Activated naive CD4-positive, alpha-beta T cell treated with Interleukin-2 at 50 U/mL for 16 hours (primary cell): ENCODE results near the gene FAM20C.
A peak's percentile ranks its signal among the peaks of the same experiment; 100 is the strongest.

Experiments
- DNase-seq: peaks from one replicate; pipeline ENCODE4 v3.0.0-alpha.2; 2020

Gene FAM20C

GRCh38 chr7:261341-262250 is 69.2 kb downstream of the FAM20C start:
- no peak for DNase-seq

DNA sequence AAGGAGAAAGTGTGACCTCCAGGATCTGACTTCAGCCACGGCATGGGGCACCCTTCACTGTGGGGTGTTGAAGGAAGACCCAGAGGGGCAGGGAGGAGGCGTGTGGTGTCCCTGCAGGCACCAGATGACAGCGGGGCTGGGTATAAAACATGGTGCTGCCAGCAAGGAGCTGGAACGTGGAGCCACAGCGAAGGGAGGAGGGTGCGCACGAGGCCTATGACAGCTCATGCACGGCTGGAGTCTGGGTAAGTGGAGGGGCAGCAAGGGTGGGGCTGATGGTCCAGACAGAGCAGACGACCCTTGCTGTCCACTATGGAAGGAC is 69.8 kb downstream of the FAM20C start:
- no peak for DNase-seq

DNA sequence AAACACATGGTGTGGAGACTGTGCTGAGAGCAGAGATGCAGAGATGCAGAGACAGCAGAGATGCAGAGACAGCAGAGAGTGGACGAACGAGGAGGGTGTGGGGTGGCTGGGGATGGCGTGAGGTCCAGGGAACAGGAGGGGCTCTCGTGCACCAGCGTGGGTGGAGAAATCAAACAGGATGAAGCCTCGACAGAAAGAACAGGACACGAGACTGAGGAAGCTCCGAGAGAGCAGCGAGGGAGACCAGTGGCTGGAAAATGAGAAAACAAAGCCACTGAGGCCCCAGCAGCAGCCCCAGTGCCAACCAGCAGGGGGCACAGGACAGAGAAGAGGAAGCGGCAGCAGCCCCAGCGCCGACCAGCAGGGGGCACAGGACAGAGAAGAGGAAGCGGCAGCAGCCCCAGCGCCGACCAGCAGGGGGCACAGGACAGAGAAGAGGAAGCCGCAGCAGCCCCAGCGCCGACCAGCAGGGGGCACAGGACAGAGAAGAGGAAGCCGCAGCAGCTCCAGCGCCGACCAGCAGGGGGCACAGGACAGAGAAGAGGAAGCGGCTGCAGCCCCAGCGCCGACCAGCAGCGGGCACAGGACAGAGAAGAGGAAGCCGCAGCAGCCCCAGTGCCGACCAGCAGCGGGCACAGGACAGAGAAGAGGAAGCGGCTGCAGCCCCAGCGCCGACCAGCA is 70.4 kb downstream of the FAM20C start:
- peak; percentile 69 for DNase-seq

DNA sequence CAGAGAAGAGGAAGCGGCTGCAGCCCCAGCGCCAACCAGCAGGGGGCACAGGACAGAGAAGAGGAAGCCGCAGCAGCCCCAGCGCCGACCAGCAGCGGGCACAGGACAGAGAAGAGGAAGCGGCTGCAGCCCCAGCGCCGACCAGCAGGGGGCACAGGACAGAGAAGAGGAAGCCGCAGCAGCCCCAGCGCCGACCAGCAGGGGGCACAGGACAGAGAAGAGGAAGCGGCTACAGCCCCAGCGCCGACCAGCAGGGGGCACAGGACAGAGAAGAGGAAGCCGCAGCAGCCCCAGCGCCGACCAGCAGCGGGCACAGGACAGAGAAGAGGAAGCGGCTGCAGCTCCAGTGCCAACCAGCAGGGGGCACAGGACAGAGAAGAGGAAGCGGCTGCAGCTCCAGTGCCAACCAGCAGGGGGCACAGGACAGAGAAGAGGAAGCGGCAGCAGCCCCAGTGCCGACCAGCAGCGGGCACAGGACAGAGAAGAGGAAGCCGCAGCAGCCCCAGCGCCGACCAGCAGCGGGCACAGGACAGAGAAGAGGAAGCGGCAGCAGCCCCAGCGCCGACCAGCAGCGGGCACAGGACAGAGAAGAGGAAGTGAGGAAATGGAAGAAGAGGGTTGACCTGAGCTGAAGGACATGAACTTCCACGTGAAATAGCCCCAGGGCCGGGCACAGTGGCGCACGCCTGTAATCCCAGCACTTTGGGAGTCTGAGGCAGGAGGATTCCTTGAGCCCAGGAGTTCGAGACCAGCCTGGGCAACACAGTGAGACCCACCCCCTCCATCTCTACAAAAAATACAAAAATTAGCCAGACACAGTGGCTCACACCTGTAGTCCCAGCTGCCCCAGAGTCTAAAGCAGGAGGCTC is 71.3 kb downstream of the FAM20C start:
- DNase-seq: peak; percentile 75

- no peak for DNase-seq
Measured at GRCh38 chr7:264541-265191, 72.3 kb downstream of the FAM20C start.

DNA sequence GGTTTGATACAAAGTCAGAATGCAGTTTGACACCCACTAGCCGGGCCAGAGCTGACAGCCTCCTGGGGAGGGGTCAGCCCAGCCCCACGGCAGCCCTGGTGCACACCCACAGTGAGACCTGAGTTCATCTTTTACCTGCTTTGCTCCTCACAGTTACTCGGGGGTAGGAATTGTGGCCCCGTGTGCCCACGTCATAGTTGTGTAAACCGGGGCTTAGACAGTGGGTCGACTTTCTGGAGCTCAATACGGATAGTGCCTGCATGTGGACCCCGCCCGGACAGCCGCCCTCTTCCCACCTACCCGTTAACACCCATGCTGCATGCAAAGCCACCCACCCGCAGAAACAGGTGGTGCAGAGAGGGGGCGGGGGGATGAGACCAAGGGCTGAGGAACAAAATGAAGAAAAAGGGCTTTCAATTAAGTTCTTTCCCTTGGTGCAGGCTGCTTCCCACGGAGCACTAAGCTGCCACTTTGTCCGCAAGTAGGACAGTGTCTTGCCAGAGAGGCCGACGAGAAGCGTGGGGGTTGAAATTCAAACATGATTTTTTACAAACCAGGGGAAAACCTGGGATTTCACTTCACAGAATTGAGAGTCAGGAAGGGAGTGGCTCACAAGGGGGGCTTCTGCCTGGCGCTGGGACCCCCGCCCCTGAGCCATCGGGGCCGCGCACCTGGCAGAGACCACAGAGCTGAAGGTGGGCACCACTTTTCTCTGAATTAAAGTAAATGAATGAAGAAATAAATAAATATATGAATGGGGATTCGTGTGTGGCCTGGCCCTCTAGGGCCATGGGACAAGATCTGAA is 73.0 kb downstream of the FAM20C start:
- DNase-seq: no peak

DNA sequence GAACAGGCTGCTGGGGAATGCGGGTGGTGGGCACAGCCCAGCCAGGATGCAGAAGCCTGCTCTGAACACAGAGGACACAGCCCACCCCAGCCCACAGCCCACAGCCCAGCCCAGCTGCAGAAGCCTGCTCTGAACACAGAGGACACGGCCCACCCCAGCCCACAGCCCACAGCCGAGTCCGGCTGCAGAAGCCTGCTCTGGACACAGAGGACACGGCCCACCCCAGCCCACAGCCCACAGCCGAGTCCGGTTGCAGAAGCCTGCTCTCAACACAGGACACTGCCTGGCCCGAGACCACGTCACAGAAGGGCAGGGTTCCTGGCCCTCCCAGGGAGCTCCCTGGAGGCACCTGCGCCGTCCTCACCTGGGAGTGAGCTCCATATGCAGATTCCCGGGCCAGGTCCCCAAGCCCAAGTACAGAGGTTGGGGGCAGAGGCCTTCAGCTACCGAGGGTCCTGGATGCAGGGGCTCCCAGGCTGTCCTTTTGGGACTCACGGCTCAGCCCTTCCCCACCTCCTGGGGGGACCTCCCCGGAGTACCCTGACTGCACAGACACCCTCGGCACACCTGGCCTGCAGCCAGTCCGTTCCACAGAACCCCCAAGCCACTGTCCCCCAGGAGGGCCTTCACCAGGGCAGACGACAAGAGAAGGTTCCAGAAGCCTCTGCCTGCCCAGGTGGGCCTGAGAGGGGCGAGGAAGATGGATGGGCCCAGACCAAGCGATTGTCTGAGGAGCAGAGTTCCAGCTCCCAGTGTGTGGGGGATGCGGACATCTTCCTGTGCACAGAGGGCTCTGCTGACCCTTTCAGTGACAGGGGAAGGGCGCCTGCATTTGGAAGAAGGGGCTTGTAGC is 73.9 kb downstream of the FAM20C start:
- DNase-seq: no peak

- no peak for DNase-seq
Measured at GRCh38 chr7:266851-267840, 74.8 kb downstream of the FAM20C start.

- no peak for DNase-seq
Measured at GRCh38 chr7:268991-269390, 76.6 kb downstream of the FAM20C start.

DNA sequence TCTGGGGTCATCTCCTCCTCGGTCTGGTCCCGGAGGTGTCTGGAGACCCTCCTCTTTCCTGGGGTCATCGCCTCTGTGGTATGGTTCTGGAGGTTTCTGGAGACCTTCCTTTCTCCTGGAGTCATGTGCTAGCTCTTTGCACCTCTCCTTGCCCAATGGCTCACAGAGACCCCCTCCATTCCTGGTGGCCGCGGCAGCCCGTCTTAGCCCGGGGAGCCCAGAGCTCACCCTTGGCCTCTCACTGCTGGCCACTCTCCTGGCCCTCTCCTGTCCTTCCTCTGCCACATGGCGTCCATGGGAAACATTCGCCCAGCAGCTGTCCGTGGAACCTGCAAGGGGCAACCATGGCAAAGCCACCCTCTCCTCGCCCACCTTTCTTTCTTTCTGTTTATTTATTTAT is 77.3 kb downstream of the FAM20C start:
- no peak for DNase-seq

GRCh38 chr7:270351-270983 is 78.1 kb downstream of the FAM20C start:
- DNase-seq: no peak

DNA sequence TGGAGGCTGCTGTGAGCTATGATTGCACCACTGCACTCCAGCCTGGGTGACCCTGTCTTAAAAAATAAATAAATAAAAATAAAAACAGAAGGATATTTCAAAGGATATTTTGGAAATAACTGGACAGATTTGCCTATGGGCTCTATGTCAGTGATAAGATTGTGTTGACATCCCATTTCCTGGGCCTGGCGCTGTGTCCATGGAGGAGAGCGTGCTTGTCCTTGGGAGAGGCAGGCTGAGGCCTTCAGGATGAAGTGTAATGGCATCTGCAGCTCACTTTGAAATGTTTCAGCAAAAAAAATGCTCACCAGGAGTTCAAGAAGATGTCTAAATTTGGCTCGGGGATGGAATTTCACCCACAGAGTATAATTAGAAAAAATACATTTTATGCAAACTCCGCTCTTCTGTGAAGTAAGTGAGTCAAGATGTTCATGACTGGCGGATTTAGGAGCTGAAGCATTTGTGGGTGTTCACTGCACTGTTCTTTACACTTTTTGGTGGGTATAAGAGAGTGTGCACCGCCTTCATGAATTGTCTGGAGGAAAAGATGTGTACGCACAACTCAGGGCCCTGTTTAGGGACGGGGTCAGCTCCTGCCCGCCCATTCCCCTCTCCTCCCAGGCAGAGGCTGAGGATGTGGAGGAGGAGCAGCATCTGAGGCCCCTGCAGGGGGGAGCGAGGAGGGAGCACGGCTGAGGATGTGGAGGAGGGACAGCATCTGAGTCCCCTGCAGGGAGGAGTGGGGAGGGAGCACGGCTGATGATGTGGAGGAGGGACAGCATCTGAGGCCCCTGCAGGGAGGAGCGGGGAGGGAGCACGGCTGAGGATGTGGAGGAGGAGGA is 79.1 kb downstream of the FAM20C start:
- DNase-seq: no peak

DNA sequence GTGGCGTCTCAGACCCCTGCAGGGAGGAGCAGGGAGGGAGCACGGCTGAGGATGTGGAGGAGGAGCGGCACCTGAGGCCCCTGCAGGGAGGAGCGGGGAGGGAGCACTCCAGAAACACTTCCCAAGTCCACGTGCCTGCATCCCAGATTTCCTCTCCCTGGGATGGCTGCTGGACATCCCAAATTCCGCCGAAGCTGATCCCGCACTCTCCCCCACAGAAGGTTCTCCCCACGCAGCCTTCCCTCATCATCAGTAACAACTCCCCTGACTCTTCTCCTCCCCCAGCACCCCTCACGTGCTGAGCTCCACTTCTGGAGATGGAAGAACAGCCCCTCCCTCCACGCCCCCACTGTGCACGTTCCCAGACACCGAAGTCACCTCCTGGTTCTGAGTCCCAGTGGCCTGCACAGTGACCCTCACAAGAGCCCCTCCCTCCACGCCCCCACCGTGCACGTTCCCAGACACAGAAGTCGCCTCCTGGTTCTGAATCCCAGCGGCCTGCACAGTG is 79.8 kb downstream of the FAM20C start:
- DNase-seq: no peak

- DNase-seq: no peak
Measured at GRCh38 chr7:272631-273030, 80.3 kb downstream of the FAM20C start.

GRCh38 chr7:273327-273726 is 81.0 kb downstream of the FAM20C start:
- no peak for DNase-seq

DNA sequence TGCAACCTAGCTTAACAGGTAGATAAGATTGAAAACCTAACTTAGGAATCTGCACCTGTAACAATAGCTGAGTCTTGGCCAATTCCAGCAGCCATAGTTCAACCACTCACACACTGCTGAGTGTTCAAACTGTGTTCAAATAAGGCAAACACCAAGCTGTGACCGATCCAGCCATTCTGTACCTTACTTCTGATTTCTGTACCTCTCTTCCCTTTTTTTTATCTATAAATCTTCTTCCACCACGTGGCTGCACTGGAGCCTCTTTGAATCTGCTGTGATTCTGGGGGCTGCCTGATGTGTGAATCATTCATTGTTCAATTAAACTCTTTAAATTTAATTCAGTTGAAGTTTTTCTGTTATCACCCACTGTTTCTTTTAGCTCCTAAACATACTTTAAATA is 81.9 kb downstream of the FAM20C start:
- DNase-seq: no peak

GRCh38 chr7:276230-276835 is 84.0 kb downstream of the FAM20C start:
- DNase-seq: no peak

- no peak for DNase-seq
Measured at GRCh38 chr7:277228-277627, 84.9 kb downstream of the FAM20C start.
